Inferior parietal cortex (tissue), 1 donor: ENCODE results near the gene IQCK.
A peak's percentile ranks its signal among the peaks of the same experiment; 100 is the strongest.

ENCODE experiments used
- DNase-seq: peaks from one replicate; pipeline ENCODE4 v3.0.0-alpha.2; 2016; ENCODE audit errors: extremely low spot score

The IQCK gene

DNA sequence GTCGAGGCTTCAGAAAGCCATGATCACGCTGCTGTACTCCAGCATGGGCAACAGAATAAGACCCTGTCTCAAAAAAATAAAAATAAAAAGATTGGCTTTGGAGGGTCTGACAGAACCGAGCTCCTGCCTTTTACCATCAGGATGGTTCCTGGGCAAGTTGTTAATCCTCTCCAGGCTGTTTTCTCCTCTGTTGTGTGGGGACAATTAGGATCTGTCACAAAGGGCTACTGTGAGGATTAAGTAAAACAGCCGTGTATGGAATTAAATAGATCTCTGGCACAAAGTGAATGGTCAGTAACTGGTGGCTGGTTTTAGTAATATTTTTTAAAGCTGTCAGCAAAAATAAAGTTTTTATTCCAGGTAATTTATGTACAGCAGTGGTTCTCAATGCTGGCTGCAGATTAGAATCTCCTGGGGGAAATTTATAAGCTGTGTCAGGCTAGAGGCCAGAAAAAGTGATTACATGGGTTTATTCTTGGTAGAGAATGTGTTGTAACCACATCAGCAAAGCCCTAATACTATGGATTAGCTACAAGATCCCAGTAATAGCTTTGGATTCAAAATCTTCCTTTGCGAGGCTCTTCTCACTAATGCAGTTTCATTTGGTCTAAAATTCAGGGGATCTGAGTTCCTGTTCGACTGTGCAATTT is 119.4 kb downstream of the IQCK start:
- DNase-seq: no peak

DNA sequence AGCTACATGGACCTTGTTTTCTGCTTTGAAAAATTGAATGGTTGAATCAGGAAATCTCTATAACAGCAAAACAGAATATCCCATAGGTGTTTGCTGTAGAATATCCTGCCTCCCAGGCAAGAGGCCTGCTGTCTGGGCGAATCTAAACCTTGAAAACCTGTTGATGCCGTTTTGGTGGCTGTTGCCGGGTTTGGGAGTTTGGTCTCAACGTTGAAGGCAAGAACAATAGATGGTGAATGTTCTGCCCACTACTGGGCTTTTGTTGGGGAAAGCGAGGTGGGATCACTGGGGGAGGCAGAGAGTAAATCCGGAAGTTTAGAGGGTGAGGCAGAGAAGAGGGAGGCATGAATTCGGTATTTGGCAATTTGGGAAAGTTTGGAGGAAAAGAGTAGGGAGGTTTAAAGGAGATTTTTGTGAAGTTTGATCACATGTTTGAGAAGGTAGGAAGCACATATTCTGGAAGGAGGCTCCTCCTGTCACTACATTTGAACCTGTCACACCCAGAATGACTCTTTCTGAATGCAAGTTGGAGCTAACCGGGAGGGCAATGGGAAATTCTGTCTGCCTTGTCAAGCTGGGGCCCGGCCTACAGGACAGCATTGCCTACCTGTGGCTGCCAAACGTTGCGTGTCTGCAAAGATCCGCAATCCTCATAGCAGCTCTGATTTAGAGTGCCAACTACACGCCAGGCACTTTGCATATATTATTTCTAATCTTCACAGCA is 120.1 kb downstream of the IQCK start:
- no peak for DNase-seq

DNA sequence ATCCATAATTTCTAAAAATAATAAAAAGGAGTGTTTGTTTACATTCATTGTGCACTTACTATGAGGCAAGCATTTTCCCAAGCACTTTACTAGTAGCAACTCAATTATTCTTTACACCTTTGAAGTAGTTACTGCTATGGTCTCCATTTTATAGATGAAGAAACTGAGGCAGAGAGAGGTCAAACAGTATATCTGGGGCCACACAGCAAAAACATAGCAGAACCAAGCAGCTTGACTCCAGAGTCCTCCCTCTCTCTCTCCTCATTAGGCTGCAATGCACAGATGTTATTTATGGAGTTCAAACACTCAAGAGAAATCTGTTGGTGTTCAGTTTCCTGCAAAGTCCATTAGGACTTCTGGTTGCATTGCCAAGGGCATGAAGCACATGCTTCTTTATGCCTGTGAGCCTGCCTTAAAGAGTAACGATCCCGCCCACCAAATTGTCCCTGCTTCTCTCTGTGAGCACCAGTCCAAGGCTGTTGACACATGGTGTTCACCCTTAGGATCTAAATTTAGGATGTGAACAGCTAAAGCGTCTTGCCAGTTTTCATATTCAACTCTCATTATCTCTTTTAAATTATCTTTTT is 122.5 kb downstream of the IQCK start:
- DNase-seq: no peak

DNA sequence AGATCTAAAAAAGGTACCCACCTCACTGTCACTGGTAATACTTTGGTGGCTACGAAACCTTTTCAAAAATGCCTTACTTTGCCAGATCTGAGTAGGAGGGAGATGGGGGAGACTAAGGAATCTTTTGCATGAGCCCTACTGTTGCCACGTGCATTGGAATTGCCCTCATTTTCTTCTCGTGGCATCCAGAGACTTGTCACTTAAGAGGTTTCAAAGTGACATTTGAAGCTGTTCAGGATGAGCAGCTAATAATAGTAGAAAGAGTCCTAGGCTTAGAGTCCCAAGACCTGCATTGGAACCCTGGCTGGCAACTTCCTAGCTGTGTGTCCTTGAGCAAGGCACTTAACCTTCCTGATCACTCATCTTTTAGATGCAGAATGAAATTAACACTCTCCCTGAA is 123.1 kb downstream of the IQCK start:
- no peak for DNase-seq

DNA sequence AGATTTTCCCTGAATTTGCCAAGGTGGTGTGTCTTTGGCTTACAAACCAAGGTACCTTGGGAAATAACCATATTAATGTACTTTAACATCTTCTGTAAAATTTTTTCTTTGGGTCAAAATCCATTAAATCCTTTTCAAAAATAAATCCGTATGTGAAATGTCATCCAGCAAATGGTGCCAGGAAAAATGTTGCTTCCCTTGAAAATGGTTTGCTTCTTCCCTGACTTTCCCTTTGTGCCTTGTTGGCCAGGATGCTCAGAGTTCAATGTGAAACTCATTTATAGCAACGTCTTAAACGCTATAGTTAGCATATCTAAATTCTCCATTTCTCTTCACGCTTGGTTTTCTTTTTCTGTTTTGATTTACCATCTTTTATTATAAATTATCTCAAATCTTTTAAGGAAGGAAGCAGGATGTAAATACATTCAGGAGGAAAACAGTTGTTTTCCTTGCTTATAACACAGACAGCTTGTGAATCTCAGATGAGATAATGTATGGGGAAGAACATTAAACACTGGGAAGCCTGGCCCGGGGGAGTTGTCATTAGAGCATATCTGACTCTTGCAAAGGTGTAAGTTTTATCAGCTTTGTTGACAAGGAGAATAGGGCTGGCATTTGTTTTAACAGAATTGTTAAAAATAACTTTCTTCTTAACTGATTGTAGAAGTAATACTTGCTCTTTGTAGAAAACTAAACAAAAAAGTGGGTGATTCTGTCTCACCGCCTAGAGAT is 124.5 kb downstream of the IQCK start:
- no peak for DNase-seq

DNA sequence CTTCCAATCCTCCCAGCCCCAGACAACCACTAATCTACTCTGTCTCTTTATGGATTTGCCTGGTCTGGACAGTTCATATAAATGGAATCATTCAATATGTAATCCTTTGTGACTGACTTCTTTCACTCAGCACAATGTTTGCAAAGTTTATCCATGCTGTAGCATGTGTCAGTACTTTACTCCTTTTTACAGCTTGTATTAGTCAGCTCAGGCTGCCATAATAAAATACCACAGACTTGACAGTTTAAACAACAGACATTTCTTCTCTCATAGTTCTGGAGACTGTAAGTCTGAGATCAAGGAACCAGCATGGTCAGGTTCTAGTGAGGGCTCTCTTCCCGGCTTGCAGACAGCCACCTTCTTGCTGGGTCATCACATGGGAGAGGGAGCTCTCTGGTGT is 125.3 kb downstream of the IQCK start:
- DNase-seq: no peak

DNA sequence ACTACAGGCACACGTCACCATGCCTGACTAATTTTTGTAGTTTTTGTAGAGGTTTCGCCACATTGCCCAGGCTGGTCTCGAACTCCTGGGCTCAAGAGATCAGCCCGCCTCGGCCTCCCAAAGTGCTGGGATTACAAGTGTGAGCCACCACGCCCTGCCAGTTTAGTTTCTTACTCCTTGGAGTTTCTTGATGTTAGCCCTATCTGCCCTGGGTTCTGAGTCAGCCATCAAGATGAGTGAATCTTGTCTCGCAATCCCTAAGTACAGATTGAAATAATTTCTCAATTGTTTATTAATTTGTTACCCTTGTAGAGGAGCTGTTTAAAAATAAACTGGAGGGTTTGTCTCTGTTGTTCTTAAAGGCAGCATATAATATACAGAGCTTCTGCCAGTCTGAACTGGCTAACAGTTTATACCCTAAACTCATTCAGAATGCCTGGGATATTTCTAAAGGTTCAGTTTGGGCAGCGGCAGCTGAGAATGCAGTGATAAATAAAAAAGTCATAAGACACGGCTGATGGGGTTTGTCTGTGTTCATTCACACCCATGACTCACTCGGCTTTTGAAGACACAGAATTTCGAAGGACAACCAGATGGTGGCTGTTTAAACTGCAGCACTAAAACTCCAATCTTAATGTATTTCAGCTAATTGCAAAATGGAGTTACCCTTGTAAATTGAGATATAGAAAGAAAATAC is 127.0 kb downstream of the IQCK start:
- DNase-seq: peak; percentile 69

DNA sequence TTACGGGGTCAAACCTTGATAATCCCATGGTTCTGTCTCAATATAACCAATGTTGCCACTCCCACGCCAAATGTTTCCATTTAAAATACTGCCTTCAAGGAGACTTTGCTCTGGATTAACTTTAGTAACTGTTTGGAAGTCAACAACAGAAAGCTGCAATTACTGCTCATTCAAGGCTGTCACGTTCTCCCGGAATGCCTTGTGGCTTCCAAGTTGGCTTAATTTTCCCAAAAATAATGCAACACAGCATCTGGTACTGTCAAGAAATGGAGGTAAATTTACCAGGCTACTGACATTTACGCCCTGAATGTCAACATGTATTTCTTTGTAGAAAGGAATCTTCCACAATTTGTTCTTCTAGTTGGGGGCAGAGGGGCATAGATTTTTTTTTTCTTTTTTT is 128.4 kb downstream of the IQCK start:
- DNase-seq: no peak

DNA sequence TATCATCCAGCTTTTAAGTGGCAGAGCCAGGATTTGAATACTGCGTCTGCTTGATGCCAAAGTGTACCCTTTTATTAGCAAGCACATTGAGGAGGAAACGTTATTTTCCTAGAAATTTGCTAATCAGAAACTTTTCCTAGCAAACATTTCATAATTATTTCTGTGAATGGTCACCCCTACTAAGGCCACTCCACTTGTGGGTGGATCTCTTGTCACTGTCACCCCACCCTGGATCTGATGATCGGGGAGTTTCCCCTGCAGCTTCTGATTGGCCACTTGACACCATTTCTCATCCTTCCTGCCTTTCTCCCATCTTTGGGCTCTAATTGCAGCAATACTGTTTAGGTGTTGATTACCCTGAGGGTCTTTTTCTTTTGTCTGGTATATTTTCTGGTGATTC is 130.7 kb downstream of the IQCK start:
- DNase-seq: no peak

DNA sequence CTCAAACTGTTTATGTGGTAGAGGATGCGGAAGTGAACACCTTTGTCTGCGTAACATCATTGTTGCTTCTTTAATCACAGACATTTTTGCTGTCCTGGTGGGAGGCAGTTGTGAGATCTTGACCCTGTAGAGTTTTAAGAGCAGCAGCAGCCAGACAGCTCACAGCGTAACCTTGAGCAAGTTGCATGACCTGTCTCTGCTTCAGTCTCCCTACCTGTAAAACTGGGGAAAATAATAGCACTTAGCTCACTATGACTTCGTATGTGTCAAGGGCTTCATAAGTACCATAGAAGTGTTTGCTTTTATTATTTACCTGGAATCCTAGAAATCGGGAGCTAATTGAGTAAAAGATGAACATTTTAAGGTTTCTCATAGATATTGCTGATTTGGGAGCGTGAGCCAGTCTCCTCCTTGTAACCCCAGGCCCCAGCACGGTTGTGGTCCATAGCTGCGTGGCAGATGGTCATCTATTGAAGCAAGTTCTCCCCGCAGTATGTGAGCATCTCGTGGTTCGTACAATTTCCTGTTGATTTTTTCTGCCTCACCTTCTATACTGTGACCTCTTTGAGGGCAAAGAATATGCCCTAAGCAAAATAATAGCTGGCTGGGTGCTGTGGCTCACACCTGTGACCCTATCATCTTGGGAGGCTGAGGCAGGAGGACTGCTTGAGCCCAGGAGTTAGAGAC is 132.2 kb downstream of the IQCK start:
- no peak for DNase-seq

DNA sequence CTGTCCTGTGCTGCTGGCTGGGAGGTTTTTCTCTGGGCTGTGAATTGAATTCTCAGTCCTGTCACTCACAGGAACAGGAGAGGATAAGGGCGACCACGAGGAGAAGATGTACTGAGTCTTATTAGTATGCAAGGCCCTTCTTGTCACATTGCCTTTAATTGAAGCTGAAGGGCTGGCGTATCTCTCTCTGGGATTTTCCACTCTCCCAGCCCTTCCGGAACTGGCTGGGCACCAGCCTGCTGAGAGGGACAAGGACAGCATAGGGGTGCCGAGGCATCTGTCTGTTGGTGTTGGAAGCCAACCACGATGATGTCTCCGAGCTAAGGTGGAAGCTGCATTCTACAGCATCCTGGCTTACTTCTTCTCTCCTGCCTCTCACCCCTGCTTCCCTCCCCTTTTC is 133.4 kb downstream of the IQCK start:
- peak; percentile 83 for DNase-seq

DNA sequence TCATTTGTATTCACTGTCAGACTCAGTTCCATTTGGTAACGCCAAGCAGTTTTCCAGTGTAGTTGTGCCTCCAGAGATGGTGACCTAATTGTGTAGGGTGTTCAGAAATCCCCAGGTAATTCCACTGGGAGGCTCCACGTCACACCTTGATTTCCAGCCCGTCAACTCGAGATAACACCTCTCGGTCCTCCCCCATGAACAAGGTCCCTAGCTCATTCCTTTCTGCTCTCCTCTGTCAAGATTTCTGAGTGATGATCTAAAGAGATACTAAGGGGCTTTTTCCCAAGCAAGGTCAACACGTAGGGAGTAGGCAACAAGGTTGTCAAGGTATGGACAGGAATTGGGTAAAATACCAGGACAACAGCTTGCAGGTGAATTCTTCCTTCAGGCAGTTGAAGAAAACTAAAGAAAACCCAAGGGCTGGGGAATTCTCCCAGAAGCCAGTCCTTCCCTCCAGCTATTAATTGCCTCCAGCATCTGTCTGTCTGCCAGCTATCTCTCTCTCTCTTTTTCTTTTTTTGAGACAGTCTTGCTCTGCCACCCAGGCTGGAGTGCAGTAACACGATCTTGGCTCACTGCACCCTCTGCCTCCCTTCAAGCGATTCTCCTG is 135.2 kb downstream of the IQCK start:
- no peak for DNase-seq

DNA sequence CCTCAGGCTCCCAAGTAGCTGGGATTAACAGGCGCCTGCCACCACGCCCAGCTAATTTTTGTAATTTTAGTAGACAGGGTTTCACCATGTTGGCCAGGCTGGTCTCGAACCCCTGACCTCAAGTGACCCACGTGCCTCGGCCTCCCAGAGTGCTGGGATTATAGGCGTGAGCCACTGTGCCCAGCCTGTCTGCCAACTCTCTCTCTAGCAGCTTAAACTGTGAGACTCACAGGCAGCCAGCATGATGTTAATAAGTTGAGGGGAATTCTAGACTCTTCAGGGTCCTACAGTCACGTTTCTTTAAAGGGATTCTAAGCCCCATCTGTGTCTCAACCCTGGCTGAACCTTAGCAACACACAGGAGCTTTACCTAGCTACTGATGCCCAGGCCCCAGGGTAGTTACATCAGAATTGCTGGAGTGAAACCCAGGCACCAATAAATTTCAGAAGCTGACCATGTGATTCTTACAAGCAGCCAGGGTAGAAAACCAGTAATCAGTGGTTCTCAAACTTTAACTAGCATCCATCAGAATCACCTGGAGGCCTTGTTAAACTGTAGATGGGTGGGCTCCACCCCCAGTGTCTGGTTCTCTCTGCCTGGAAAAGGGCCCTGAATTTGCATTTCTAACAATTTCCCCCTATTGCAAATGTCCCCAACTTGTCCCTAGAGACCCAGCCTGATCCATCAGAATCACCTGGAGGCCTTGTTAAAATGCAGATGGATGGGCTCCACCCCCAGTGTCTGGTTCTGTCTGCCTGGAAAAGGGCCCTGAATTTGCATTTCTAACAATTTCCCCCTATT is 135.9 kb downstream of the IQCK start:
- no peak for DNase-seq

DNA sequence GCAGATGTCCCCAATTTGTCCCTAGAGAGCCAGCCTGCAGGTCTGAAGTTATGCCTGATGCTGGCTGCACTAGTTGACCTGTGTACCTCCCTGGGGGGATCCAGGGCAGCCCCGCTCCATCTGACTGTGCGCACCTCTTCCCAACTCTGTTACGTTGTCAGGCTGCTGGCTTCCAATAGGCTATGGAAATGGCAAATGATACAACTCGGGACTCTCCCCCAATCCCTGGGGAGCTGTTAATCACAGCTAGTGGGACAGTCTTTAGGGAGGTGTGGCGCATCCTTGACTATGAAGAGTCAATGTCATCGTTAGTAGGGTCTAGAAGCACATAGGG is 136.4 kb downstream of the IQCK start:
- no peak for DNase-seq

DNA sequence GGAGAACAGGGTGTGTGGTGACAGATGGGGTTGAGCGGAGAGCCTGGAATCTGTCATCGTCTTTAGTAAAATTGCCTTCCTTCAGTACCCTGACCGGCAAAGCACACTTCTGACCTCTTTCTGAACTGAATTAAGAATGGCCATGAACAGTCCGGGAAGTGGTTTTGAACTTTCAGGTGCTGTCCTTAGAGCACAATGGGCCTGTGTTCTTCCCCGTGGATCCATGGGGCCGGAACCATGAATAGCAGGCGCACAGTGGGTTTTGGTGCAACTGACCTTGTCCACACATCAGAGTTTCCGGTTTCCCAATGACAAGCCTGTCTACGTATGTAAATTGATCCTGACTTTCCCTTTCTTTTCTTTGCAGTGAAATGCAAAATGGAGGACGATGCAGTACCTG is 138.0 kb downstream of the IQCK start:
- DNase-seq: no peak

DNA sequence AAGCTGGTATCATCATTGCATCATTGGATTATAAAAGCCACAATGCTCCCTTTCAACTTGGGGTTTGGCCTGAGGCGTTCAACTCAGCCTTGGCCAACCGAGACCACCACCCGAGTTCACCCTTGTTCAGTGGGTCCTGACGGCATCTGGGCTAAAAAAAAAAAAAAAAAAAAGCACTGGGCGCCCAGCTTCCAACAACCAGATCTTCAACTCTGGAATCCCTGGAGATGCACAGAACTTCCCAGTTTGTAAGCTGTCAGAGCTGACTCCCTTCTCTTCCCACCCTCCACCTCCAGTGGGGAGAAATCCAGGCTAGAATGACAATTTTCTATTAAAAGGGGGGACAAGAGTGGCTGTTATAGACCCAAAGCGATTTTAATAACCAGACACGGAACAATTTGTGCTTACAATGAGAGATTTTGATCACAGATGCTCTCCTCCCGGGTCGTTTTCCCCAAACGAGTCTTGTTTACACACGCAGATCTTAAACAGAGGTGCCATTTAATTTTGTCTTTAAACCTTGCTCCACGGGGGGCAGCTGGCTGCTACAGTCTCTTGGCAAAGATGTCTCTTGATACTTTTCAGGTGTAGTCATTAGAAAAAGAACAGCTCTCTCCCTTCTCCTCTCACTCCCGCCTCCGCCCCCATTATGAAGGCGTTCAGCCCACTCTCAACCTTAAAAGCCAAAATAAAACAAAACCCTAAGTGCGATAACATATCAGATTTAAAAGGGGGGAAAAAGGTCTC is 139.7 kb downstream of the IQCK start:
- no peak for DNase-seq

DNA sequence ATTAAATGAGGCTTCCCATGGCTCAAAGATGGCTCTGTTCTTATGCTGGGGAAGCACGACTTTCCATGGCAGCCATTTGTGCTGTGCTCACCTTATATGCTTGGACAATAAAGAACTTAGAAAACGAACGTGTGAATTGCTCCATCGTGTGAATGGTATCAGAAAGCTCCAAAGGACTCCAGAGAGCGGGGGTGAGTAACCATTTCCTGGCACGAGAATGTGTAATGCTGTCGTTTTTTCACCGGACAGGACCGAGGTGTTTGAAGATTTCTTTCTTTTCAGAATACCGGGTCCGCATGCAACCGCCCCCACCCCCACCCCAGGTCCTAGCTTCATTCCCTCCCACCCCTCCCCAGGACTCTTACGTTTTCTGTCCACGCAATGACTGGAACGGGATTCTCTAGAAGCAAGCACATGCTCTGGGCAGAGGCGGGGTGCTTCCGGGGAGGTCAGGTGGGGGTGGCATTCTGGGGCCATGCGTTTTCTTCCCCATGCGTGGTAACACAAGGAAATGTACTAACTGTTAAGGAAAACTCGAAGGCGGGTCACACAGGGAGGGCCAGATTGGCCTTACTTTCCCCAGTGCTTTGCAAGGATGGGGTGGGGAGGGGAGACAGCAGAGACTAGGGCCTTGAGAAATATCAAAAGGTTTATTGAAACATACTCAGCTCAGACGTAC is 140.4 kb downstream of the IQCK start:
- no peak for DNase-seq

DNA sequence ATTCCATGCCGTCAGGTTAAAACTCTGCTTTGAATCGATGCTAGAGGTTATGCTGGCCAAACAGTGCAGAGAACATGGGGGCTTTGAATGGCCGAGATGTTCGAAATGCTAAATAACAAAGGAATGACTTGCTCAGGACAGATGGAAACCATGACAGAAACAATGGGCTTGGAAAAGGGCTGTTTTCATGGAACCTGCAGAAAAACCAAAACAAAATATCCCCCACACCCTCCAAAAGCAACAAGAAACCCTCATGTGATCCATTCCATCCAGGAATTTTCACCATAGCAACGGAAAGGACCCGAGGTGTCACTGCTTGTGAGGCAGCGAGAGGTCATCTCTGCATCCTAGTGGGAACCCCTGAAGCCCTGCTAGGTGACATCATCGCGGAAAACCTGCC is 141.1 kb downstream of the IQCK start:
- no peak for DNase-seq

DNA sequence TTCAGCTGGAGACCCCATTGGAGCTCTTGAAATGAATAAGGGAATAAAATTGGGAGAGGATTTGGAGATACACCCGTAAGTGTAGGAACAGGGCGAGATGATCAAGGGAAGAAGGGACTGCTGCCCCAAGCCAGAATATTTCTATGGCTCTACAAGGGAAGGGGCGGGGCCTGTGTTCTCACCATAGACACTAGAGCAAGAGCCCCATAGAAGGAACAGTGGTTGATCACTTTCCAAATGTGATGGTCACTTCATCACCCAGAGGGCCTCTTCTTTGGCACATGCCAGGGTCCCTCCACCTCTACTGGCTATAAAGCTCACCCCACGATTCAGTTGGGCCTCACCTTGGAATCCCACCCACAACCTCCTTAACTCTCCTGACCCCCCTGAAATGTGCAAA is 141.5 kb downstream of the IQCK start:
- no peak for DNase-seq
